A673 (cell line): ENCODE measurements around the gene ATAT1. TPM values are rescaled to one million over a fixed set of nuclear protein-coding genes. Genes with fewer than 3 reads are reported as not detected.
A peak's percentile ranks its signal among the peaks of the same experiment; 100 is the strongest.

Source experiments
- BruUV-seq: library from RNA; stranded (reverse); fragments of 400-500 nt; replicated peaks from 2 replicates; lab custom pipeline; 2021; lab: Mats Ljungman, UMichigan
- CTCF ChIA-PET: fragments of 300-600 bp; sonication (Branson Sonifier 250); formaldehyde crosslinking; loops from one replicate; lab custom pipeline; 2022; ENCODE audit warnings: antibody characterized with exemption; lab: Charles Lee
- POLR2A ChIA-PET: fragments of 300-600 bp; sonication (Branson Sonifier 250); formaldehyde crosslinking; loops from one replicate; lab custom pipeline; 2022; ENCODE audit warnings: antibody characterized with exemption; ENCODE audit not compliant: low non-redundant PET; lab: Charles Lee
- DNase-seq: peaks from one replicate; pipeline ENCODE4 v3.0.0-alpha.2; 2015; ENCODE audit warnings: low spot score
- H3K27ac ChIP-seq: fragments of 200-600 bp; sonication (generic); 2 replicates; pipeline ENCODE4 v1.5.1; 2016; ENCODE audit warnings: mixed run types, low read depth, mild to moderate bottlenecking, mixed read lengths, antibody characterized with exemption, low read length; ENCODE audit not compliant: poor library complexity, severe bottlenecking
- H3K27me3 ChIP-seq: fragments of 200-600 bp; sonication (generic); replicated peaks from 2 replicates; pipeline ENCODE4 v1.6.1; 2017; ENCODE audit warnings: mixed run types, low read depth, mild to moderate bottlenecking, mixed read lengths, antibody characterized with exemption, low read length; ENCODE audit not compliant: insufficient read depth, poor library complexity
- H3K36me3 ChIP-seq: fragments of 200-600 bp; sonication (generic); 2 replicates; pipeline ENCODE4 v1.6.1; 2016; ENCODE audit warnings: mixed run types, mild to moderate bottlenecking, mixed read lengths, antibody characterized with exemption, low read length; ENCODE audit not compliant: insufficient read depth, poor library complexity, severe bottlenecking
- H3K4me1 ChIP-seq: fragments of 200-600 bp; sonication (generic); 2 replicates; pipeline ENCODE4 v1.6.1; 2017; ENCODE audit warnings: mixed run types, mild to moderate bottlenecking, mixed read lengths, antibody characterized with exemption, low read length; ENCODE audit not compliant: insufficient read depth, poor library complexity, severe bottlenecking
- H3K4me3 ChIP-seq: fragments of 200-600 bp; sonication (generic); 2 replicates; pipeline ENCODE4 v1.5.1; 2016; ENCODE audit warnings: low read depth, mixed run types, mild to moderate bottlenecking, mixed read lengths, low read length; ENCODE audit not compliant: poor library complexity, severe bottlenecking
- H3K9me3 ChIP-seq: fragments of 200-600 bp; sonication (generic); 2 replicates; pipeline ENCODE4 v1.6.1; 2016; ENCODE audit warnings: mixed run types, low read depth, mild to moderate bottlenecking, mixed read lengths, antibody characterized with exemption, low read length; ENCODE audit not compliant: poor library complexity, severe bottlenecking
- EZH2 ChIP-seq: fragments of 200-600 bp; sonication (generic); IDR thresholded peaks from 2 replicates; pipeline ENCODE4 v1.6.1; 2017; ENCODE audit warnings: borderline replicate concordance, low read depth, mild to moderate bottlenecking, mixed read lengths, antibody characterized with exemption, low read length; ENCODE audit not compliant: poor library complexity, severe bottlenecking
- intact Hi-C: fragments of 100-400 bp; cut with micrococcal nuclease; formaldehyde crosslinking; loops from one replicate; pipeline ENCODE4 v1.10.0; 2022; ENCODE audit not compliant: unreplicated experiment
- total RNA-seq: library from RNA; stranded (reverse); gene quantifications from 2 replicates; pipeline ENCODE4 v1.2.3, GENCODE V29; 2021
- TF ChIP-seq, protein P1 (sequence below): fragments of 300-800, 200-600 bp; sonication (generic); conservative IDR thresholded peaks from 2 replicates; pipeline ENCODE4 v1.5.1; 2017; ENCODE audit warnings: low read depth, mild to moderate bottlenecking, antibody characterized with exemption, low read length, moderate library complexity, mixed read lengths

The ATAT1 gene
- total RNA-seq, 1 experiment from 2014 or later, result 31.7 TPM

DNA sequence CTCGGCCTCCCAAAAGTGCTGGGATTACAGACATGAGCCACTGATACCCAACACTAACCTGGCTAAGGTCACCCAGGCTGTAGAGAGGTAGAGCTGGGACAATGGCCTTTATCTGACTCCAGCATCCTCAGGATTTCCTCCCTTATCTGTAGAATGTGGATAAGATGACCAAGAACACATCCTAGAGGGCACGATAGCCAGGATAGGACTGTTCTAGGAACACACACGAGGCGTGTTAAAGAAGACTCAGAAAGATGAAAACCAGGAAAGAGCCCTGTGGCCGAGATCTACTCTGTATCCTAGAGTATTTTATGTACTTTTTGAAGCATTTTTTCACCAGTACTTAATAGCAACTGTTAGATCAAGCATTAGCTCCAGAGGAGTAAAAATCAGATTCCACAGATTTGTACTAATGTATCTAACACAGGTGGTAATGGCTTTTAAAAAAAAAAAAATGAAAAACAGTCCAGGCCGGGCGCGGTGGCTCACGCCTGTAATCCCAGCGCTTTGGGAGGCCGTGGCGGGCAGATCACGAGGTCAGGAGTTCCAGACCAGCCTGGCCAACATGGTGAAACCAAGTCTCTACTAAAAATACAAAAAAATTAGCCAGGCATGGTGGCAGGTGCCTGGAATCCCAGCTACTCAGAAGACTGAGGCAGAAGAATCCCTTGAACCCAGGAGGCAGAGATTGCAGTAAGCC lies 26.9 kb upstream of the ATAT1 start:
- Histone ChIP-seq H3K36me3 (peaks cover 53% of the 10 kb centered on the region), H3K9me3 (no peaks in the 10 kb centered on the region), H3K27ac (no peak overlapping the region), H3K4me3 (no peak overlapping the region), H3K4me1 (no peaks in the 10 kb centered on the region), H3K27me3 (no peaks in the 10 kb centered on the region)
- POLR2A ChIA-PET, result interaction anchor here (0.6 kb wide), 1 partner anchor 240 kb away, joined by 4 read pairs; no protein-coding TSS in a partner anchor
- CTCF ChIA-PET, result interaction anchor here (1.3 kb wide), 1 partner anchor 118 kb away, joined by 4 read pairs; no protein-coding TSS in a partner anchor
- DNase-seq, result no peak
- no peak for TF ChIP-seq EZH2
- TF ChIP-seq, protein P1, sequence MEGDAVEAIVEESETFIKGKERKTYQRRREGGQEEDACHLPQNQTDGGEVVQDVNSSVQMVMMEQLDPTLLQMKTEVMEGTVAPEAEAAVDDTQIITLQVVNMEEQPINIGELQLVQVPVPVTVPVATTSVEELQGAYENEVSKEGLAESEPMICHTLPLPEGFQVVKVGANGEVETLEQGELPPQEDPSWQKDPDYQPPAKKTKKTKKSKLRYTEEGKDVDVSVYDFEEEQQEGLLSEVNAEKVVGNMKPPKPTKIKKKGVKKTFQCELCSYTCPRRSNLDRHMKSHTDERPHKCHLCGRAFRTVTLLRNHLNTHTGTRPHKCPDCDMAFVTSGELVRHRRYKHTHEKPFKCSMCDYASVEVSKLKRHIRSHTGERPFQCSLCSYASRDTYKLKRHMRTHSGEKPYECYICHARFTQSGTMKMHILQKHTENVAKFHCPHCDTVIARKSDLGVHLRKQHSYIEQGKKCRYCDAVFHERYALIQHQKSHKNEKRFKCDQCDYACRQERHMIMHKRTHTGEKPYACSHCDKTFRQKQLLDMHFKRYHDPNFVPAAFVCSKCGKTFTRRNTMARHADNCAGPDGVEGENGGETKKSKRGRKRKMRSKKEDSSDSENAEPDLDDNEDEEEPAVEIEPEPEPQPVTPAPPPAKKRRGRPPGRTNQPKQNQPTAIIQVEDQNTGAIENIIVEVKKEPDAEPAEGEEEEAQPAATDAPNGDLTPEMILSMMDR, result no peak
- BruUV-seq, result no TSS peak
- intact Hi-C loops, result loop anchor here (5.0 kb wide), 1 partner anchor 57 kb away; no protein-coding TSS in a partner anchor

DNA sequence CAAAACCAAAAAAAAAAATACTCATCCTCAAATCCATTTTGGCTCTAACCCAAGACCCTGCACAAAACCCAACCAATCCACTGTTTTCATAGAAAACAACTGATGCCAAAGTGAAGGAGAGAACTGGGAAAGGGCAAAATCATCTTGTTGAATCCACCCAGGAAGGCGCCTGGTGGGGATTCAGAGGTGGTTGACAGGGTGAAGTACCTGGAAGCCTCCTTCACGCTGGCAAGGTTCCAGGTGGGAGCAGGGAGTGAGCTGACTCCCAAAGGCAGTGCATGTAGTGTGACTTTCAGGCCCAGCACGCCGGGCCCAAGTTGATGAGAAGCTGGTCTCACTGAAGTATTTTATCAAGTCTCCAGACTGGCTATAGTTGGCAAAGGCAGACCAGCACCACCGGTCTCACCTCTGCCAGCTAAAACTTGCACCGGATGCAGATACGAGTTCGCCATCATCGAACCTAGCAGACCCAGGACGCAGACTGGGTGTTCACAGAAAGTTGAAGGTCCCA lies 26.2 kb upstream of the ATAT1 start:
- Histone ChIP-seq H3K27ac (no peak overlapping the region), H3K9me3 (no peaks in the 10 kb centered on the region), H3K36me3 (peaks cover 59% of the 10 kb centered on the region), H3K4me1 (no peaks in the 10 kb centered on the region), H3K27me3 (no peaks in the 10 kb centered on the region), H3K4me3 (no peak overlapping the region)
- intact Hi-C loops, result no loop called here
- no peak for DNase-seq
- ChIA-PET POLR2A (no interaction called here), CTCF (no interaction called here)
- TSS peak; percentile 15 for BruUV-seq
- TF ChIP-seq EZH2, result no peak
- TF ChIP-seq, protein P1, result no peak

DNA sequence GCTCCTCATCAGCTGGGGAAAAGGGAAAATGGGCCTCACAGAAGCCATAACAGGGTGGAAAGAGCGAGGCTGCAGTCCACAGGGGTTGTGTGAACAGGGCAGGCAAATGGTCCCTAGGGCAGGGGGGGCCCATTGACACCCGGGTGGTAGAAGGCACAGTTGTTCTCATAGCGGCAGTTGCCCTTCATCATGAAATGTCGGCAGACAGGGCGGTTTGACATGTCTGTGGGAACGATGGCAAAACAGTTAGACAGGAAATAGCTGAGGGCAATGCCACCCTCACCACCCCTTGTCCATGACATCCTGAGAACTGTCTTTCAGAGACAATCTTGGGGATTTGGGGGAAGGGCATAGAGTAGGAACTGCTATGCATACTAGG lies 25.2 kb upstream of the ATAT1 start:
- Histone ChIP-seq H3K4me1 (no peaks in the 10 kb centered on the region), H3K4me3 (no peak overlapping the region), H3K27ac (no peak overlapping the region), H3K27me3 (no peaks in the 10 kb centered on the region), H3K36me3 (peaks cover 68% of the 10 kb centered on the region), H3K9me3 (no peaks in the 10 kb centered on the region)
- no peak for DNase-seq
- POLR2A ChIA-PET, result no interaction called here
- CTCF ChIA-PET, result no interaction called here
- TF ChIP-seq EZH2, result no peak
- TF ChIP-seq, protein P1, result no peak
- BruUV-seq, result no TSS peak
- intact Hi-C loops, result no loop called here
